ENCODE measurements around the gene POLR1A.

DNA sequence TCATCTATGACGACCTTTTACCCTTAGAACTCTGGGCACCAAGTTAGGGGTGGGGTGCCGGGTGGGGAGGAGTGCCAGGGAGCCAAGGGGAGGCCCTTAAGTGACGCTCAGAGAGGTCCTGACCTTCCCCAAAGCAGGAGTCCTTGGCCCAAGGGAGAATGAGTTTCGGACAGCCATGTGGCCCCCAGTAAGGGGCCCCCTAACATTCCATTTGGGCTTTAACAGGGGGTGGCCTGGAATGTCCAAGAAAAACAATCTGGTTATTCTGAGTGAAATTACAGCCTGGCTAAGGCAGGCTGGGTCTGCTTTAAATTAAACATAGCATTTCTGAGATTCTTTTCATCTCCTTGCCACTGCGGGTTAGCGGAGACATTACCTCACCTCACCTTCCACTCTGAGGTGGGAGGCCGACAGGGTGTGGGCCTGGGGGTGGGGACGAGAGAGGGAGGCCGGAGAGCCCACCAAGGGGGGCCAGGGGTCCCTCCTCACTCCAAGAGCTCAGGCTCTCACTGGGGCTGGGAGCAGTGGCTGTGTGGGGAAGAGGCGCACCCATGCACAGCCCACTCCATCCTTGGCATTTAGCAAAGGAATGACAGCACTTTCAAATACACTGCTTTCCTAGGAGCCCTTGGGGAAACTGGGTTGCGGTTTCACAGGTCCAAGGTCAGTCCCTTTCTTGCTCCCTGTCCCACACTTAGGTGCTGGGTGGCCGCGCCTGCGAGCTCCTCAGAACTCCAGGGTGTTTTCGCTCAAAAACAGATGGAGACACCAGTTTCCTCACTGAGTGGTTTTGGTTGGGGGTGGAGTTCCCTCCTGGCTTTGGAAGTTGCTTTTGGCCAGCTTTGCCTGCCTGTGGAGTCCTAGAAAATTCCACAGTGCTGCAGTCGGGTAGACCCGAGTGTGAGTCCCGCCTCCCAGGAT lies 107.4 kb downstream of the POLR1A start:
- TF ChIP-seq, protein P1, sequence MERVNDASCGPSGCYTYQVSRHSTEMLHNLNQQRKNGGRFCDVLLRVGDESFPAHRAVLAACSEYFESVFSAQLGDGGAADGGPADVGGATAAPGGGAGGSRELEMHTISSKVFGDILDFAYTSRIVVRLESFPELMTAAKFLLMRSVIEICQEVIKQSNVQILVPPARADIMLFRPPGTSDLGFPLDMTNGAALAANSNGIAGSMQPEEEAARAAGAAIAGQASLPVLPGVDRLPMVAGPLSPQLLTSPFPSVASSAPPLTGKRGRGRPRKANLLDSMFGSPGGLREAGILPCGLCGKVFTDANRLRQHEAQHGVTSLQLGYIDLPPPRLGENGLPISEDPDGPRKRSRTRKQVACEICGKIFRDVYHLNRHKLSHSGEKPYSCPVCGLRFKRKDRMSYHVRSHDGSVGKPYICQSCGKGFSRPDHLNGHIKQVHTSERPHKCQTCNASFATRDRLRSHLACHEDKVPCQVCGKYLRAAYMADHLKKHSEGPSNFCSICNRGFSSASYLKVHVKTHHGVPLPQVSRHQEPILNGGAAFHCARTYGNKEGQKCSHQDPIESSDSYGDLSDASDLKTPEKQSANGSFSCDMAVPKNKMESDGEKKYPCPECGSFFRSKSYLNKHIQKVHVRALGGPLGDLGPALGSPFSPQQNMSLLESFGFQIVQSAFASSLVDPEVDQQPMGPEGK (CRISPR knock-in tag; IDR thresholded peaks at IDR 0.05; ENCODE audit: borderline replicate concordance): peak; percentile 82
- 0 out of 2 replicates have a peak, but pooled peaks have one; percentile 52 for TF ChIP-seq ZNF565 (CRISPR knock-in tag; conservative IDR thresholded peaks at IDR 0.05; ENCODE audit: low read depth)
- TF ChIP-seq ZFP3 (CRISPR knock-in tag; IDR thresholded peaks at IDR 0.05): no peak
- TF ChIP-seq ARNTL (CRISPR knock-in tag; IDR thresholded peaks at IDR 0.05; ENCODE audit: borderline replicate concordance, low read depth): no peak
- TF ChIP-seq GLIS3 (CRISPR knock-in tag; IDR thresholded peaks at IDR 0.05): no peak
- TF ChIP-seq ZNF70 (CRISPR knock-in tag; IDR thresholded peaks at IDR 0.05): no peak

Measured in SK-N-SH treated with all-trans-retinoic acid at 6 μM for 48 hours (cell line).